Chondrocyte (in vitro differentiated cells): ENCODE data around the gene CDH12. TPM values are rescaled to one million over a fixed set of nuclear protein-coding genes. Genes with fewer than 3 reads are reported as not detected.

Source experiments
- DNase-seq: peaks from one replicate; pipeline ENCODE4 v3.0.0; 2021; ENCODE audit warnings: mixed read lengths, low spot score
- H3K27ac Mint-ChIP-seq: one replicate; pipeline ENCODE4 v1.8.0; 2021; ENCODE audit warnings: mild to moderate bottlenecking, moderate library complexity, mixed read lengths; ENCODE audit not compliant: unreplicated experiment
- H3K27me3 Mint-ChIP-seq: 2 replicates; pipeline ENCODE4 v1.8.0; 2021; ENCODE audit warnings: low read depth, mixed read lengths
- H3K36me3 Mint-ChIP-seq: 2 replicates; pipeline ENCODE4 v1.8.0; 2021; ENCODE audit warnings: low read depth, mixed read lengths
- H3K4me1 Mint-ChIP-seq: 2 replicates; pipeline ENCODE4 v1.8.0; 2021; ENCODE audit warnings: low read depth, mild to moderate bottlenecking, mixed read lengths
- H3K4me3 Mint-ChIP-seq: one replicate; pipeline ENCODE4 v1.8.0; 2021; ENCODE audit warnings: mild to moderate bottlenecking, moderate library complexity, mixed read lengths; ENCODE audit not compliant: unreplicated experiment
- H3K9me3 Mint-ChIP-seq: 2 replicates; pipeline ENCODE4 v1.8.0; 2021; ENCODE audit warnings: low read depth, mixed read lengths
- CTCF ChIP-seq: fragments of 200-600 bp; sonication (generic); IDR thresholded peaks from 2 replicates; pipeline ENCODE4 v1.5.0; 2021; ENCODE audit warnings: antibody characterized with exemption, mild to moderate bottlenecking, moderate library complexity
- total RNA-seq: library from RNA; stranded (reverse); gene quantifications from 3 replicates; pipeline ENCODE4 v1.2.1, GENCODE V29; 2021

The CDH12 gene
- total RNA-seq, 1 donor from 2014 or later = not detected

- DNase-seq = no peak
- Mint-ChIP-seq H3K9me3 (no peaks in the 10 kb centered on the region), H3K27ac (no peak overlapping the region), H3K36me3 (no peaks in the 10 kb centered on the region), H3K27me3 (peaks cover 11% of the 10 kb centered on the region), H3K4me1 (no peaks in the 10 kb centered on the region), H3K4me3 (no peak overlapping the region)
- TF ChIP-seq CTCF = no peak
These were observed 607.4 kb downstream of the CDH12 start for GRCh38 chr5:22245770-22246169.

GRCh38 chr5:22242532-22242931 is 610.6 kb downstream of the CDH12 start:
- H3K27ac Mint-ChIP-seq = no peak overlapping the region
- H3K9me3 Mint-ChIP-seq = no peaks in the 10 kb centered on the region
- no peaks in the 10 kb centered on the region for H3K4me1 Mint-ChIP-seq
- TF ChIP-seq CTCF = no peak
- H3K36me3 Mint-ChIP-seq = no peaks in the 10 kb centered on the region
- no peak for DNase-seq
- H3K4me3 Mint-ChIP-seq = no peak overlapping the region
- peaks cover 13% of the 10 kb centered on the region for H3K27me3 Mint-ChIP-seq

GRCh38 chr5:22238047-22238446 is 615.1 kb downstream of the CDH12 start:
- Mint-ChIP-seq H3K36me3 (no peaks in the 10 kb centered on the region), H3K4me3 (no peak overlapping the region), H3K9me3 (no peaks in the 10 kb centered on the region), H3K4me1 (no peaks in the 10 kb centered on the region), H3K27me3 (peaks cover 10% of the 10 kb centered on the region), H3K27ac (no peak overlapping the region)
- TF ChIP-seq CTCF = no peak
- DNase-seq = no peak

GRCh38 chr5:22226423-22226822 is 626.7 kb downstream of the CDH12 start:
- Mint-ChIP-seq H3K27me3 (peaks cover 7% of the 10 kb centered on the region), H3K4me1 (no peaks in the 10 kb centered on the region), H3K27ac (no peak overlapping the region), H3K9me3 (no peaks in the 10 kb centered on the region), H3K36me3 (no peaks in the 10 kb centered on the region), H3K4me3 (no peak overlapping the region)
- DNase-seq = no peak
- no peak for TF ChIP-seq CTCF

- H3K27ac Mint-ChIP-seq = no peak overlapping the region
- no peaks in the 10 kb centered on the region for H3K36me3 Mint-ChIP-seq
- no peak for DNase-seq
- no peak overlapping the region for H3K4me3 Mint-ChIP-seq
- H3K4me1 Mint-ChIP-seq = no peaks in the 10 kb centered on the region
- TF ChIP-seq CTCF = no peak
- H3K9me3 Mint-ChIP-seq = no peaks in the 10 kb centered on the region
- peaks cover 7% of the 10 kb centered on the region for H3K27me3 Mint-ChIP-seq
These were observed 630.1 kb downstream of the CDH12 start for GRCh38 chr5:22223079-22223478.
